GM21825 (cell line): Measurements from ENCODE around the gene CDH4.

Source experiments
- ATAC-seq: cut with Tn5 transposase; IDR thresholded peaks from one replicate; pipeline ENCODE4 v1.9.1; 2021; ENCODE audit warnings: mild to moderate bottlenecking, moderate library complexity; ENCODE audit not compliant: unreplicated experiment

CDH4 gene

DNA sequence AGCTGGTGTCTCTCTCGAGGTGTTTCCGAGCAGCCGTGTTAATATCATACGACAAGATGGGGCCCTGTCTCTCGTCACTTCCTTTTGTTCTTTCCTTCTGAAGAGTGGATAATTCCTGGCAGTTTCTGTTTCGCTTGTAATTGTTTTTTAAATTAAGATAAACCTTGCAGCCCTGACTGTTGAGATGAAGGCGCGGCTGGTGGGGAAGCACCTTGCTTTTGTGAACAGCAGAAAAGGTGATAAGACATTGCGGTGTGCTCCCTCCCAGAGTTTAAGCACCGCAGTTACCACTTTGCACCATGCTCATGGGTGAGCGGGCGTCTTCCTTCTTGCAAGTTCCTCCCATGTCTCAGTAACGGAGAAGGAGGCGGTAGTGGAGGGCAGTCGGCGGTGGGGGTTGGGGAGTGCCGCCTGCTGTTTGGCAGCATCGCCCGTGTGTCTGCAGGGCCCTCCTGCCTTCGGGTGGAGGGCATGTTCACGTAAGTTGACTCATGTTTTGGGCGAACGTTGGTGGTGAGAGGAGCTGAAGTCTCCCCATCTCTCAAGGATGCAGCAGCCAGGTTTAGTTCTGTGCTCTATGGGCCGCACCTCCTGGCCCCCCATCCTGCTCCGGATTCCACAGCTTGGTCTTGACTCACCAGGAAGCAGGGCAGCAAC lies 467.8 kb downstream of the CDH4 start:
- ATAC-seq, result no peak

DNA sequence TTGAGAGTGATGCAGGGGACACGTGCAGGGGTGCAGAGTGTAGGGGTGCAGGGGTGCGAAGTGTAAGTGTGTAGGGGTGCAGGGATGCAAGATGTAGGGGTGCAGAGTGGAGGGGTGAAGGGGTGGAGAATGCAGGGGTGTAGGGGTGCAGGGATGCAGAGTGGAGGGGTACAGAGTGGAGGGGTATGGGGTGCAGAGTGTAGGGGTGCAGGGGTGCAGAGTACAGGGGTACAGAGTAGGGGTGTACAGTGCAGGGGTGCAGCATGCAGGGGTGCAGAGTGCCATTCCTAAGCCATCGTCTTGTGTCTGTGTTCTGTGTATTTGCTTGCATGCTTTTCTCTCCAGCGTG lies 468.3 kb downstream of the CDH4 start:
- no peak for ATAC-seq

DNA sequence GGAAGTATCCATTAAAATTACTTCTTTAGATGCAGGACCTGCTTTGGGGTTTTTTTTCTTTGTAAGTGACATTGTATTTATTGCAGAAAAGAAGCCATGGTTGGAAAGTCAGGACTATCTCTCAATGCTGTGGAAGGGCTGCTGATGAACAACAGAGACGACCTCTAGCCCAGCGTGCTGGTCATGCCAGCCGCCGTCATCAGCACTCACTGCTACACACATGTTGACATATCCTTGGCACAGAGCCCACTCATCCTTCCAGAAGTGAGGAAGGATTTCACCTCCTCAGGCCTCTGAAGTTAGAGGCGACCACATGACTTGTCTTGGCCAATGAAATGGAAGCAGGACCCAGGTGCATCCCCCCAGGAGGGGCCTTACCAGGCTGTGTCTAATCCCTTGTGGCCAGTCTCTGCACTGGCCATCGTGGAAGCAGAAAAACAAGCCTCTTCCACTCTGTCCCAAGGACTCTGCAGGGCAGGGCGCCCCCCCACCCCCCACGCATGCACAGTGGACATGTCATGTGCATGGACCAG lies 470.2 kb downstream of the CDH4 start:
- no peak for ATAC-seq

DNA sequence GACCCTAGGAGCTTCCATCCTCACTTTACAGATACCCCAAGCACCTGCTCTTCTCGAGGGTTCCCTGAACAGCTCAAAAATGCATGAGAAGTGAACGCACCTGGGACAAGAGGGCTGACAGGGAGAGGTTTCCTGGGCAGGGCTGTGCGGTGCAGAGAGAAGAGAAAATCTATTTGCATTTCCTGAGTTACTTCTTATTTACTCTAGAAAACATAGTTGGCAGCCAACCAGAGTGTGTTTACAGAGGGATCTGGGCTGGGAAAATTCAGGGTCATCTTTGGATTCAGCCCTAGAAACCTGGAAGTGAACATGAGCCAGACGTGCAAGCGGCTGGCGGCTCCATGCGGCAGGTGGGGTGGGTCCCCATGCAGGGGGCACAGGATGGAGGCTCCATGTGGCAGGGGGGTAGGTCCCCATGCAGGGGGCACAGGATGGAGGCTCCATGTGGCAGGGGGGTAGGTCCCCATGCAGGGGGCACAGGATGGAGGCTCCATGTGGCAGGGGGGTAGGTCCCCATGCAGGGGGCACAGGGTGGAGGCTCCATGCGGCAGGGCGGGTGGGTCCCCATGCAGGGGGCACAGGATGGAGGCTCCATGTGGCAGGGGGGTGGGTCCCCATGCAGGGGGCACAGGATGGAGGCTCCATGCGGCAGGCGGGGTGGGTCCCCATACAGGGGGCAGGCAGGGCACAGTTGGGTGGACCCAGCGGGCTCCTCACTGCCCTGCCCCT lies 471.6 kb downstream of the CDH4 start:
- no peak for ATAC-seq

DNA sequence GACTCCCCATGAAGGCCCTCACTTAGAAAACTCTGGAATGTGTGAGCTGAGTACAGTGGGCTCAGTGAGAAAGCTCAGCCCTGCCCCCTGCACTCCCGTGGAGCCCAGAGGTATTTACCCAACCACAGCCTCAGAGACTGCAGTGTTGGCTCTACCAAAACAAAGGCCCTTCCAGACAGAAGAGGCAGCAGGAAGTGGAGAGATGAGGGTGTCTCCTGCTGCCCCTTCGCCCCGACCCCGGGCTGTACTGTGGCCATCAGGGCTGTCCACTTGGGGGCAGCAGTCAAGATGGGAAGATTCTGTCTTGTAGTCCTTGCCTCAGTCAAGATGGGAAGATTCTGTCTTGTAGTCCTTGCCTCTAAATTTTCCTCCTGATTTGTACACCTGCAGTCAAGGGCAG lies 472.3 kb downstream of the CDH4 start:
- ATAC-seq, result no peak

DNA sequence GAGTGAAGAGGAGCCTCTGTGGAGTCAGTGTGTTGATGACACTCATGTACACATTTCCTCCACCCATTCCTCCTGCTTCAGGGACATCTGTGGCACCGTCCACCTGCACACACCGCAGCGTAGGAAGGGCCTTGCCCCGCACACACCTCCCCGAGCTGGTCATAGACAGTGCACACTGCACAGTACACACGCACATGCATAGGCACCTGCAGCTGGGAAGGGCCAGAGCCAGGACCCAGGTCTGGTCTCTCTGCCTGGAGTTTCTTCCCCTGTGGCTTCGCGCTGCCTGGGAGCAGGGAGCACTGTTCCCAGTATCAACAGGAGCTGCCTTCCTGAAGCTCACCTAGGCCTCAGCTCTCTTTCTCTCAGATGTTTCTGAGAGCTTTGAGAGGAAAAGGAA lies 473.1 kb downstream of the CDH4 start:
- no peak for ATAC-seq

DNA sequence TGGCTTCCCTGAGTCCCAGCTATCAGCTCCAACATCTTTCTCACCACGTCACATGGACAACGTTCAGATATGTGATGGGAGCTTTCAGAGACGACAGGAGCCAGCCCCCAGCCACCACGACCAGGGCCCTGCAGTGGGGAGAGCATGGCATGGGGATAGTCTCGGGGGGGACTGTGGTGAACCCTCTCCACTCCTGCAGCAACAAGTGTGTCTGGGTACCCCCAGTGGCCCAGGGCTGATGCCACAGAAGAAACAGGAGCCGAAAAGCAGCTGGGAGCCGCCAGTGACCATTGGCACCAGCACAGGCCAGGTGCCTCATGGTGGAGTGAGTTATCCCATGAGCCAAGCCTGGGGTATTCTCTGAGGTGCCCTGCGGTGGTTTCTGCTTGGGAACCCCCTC lies 473.9 kb downstream of the CDH4 start:
- no peak for ATAC-seq

DNA sequence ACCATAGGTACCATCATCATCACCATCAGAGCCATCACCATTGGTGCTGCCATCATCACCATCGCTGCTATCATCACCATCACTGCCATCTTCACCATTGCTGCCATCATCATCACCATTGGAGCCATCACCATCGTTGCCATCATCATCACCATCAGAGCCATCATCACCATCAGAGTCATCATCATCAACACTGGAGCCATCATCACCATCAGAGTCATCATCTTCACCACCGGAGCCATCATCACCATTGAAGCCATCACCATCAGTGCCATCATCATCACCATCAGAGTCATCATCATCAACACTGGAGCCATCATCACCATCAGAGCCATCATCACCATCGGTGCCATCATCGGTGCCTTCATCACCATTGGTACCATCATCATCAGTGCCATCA lies 474.9 kb downstream of the CDH4 start:
- ATAC-seq, result no peak

DNA sequence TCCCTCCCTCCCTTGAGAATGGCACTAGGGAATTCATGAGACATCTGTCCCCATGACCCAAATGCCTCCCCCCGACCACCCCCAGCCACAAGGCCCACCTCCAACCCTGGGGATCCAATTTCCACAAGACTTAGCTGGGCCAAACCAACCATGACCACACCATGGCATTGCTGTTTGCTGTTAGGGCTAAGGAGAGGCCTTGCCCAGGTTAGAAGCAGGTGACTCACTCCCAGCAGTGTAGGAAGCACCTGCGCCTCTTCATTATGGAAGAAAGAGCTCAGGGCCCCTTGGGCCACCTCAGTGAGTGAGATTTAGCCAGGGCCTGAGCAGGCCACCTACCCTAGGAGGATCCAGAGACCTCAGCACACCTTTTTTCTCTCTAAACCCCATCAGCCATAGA lies 475.7 kb downstream of the CDH4 start:
- ATAC-seq, result no peak

DNA sequence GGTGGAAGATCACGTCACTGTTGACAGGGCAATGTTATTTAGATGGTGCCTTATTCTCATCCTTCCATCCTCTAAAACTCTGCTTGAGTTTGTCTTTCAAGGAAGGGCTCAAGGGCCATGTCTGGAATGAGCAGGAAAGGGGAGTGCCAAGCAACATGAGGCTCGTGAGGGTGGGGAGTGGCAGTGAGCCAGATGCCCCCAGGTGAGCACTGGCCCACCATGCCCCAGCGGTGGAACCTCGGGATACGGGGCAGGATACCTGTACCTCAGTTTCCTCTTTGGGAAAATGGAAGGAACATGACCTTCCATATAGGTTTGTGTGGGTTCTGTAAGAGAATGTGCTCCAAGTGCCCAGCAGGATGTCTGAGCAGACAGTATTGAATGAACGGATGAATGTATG lies 476.3 kb downstream of the CDH4 start:
- ATAC-seq, result no peak

DNA sequence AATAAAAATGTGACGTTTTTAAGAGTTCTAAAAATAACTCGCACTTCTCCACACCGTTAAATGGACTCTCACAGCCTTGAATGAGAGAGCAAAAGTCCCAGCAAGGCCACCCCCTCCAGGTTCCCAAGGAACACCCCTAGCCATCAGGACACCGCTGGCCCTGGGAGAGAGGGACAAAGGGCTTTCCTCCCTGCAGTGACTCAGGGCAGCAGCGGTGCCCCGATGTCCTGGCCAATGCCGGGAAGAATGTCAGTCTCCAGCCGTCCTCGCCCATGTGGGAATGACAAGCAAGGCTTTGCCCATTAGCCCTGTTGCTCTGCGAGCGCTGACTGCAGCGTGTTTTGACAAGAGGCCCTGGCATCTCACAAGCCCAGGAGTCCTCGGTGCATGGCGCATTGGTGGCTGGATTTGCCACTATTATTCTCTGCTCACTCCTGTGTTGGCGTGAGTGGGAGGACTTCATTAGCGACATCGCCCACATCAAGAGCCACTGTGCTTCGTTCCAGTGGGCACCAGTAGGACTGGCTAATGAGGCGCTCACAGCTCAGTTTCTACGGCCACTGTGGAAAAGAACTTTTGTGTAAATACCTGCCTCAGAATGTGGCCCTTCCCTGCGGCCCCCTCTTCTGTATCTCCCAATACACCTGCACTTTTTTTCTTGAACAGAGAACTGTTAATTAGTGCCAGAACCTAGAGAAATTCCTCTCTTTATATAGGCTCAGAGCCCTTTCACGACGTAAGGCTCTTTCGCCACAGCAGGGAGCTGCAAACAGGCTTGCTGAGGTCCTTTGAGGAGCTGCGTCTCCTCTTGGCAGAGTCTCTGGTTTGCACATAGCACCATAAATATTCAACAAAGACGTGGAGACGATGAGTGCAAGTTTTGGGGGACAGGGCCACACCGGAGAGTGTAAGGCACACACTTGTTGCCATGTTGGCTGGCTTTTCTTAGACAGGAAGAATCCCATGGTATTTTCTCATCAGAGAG lies 477.0 kb downstream of the CDH4 start:
- no peak for ATAC-seq

DNA sequence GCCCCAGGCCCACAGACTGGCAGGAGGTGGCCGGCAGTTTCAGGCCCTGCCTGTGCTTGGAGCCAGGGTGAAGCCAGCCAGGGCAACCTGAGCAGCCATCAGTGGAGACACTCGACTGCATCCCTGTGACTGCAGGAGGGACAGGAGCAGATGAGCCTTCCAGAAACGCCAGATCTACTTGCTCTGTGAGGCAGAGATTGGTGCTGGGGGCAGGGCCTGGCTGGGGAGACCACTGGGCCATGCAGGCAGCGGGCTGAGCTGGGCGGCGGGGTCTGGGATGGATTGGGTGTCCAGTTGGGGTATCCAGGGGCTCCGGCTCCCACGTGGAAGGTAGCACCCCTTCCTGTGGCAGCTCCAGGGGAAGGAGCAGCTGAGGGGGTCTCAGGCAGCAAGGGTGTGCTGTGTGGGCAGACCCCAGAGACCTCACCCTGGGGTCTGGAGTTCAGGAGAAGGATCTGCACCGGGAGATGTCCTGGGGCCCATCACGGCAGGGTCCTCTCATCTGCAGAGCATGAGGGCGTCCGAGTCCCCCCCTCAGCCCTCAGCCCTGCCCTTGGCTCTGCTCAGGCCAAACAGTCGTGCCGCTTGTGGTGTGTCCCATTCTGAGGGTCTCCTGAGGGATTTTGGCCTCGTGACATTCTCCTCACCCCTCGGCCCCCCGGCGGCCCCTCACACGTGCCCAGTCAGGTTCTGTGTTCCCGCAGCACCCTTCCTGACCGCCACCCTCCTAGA lies 478.7 kb downstream of the CDH4 start:
- ATAC-seq, result no peak

DNA sequence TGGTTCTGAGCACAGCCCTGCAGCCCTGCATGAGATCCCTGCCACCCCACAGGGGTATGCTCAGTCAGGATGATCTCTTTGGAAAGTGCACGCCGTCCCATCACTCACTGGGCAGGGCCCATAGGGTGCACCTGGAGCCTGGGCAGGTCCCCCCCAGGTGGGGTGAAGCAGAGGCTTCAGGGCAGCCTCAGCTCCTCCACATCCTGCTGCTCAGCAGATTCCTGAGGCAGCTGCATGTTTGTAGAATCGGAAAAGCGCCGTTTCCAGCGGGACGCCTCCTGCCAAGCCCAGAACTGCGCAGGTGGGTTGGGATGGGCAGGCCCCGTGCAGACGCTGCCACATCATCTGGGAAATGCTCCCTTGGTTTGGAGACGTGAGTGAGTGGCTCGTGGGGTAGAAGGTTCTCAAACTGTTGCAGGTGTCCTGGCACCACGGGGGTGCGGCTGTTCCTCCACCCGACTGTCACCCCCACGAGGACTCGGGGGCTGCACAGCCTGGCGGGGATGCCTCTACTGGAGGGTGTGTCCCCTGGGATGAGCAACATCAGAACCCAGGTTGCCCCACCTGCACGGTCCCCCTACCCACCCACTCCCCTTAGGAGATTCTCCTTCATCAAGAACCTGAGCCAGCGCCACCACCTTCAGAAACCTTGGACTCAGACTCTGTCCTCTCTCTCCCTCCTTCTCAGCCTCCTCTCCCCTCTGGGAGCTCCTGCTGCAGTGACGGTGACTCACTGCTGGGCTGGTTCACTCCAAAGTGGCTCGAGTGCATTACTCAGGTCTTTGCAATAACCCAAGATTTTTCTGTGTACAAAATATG lies 479.5 kb downstream of the CDH4 start:
- ATAC-seq, result no peak

DNA sequence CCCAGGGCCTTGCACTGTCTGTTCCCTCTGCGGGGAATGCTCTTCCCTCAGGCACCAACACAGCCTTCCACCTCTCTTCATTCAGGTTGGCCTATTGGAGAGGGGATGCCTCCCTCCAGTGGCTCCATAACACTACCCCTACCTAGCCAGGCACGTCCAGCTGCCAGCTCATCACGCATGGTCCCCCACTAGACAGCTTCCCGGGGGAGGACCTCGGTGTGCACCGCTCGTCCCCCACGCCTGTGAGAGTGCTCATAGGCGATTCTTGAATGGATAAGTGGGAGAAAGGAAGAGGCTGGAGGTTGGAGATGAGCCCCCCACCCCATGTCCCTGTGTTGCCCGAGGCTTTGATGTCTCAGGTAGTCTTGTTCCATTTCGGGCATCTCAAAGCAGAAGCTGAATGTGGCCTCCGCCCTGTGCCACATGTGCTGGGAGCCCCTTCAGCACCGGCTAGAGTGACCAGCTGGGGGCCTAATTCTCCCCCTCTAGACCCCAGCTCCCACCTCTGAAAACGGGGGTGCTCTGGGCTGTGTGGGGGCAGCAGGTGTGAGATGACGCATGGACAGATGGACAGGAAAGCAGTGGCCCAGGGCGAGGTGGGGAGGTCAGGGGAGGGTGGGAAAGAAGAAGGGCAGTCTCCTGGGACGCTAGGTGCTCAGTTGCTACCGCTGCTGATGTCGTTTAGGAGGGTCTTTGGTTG lies 480.6 kb downstream of the CDH4 start:
- ATAC-seq, result no peak

DNA sequence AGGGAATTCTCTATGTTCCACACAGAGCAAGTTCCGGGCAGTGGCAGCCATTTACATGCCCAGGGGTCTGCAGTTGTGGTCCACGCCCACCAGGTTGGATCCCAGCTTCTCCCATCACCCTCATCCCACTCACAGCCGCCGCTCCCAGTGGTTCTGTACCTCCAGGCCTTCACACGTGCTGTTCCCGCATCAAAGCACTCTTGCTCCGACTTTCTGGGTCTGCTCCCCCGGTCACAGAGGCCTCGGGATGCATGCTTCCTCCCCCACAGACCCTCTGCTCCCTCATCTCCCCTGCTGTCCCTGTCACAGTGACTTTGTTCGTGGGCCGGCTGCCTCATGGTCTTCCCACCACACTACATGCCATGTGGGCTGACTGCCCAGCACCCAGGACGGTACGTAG lies 481.2 kb downstream of the CDH4 start:
- no peak for ATAC-seq

DNA sequence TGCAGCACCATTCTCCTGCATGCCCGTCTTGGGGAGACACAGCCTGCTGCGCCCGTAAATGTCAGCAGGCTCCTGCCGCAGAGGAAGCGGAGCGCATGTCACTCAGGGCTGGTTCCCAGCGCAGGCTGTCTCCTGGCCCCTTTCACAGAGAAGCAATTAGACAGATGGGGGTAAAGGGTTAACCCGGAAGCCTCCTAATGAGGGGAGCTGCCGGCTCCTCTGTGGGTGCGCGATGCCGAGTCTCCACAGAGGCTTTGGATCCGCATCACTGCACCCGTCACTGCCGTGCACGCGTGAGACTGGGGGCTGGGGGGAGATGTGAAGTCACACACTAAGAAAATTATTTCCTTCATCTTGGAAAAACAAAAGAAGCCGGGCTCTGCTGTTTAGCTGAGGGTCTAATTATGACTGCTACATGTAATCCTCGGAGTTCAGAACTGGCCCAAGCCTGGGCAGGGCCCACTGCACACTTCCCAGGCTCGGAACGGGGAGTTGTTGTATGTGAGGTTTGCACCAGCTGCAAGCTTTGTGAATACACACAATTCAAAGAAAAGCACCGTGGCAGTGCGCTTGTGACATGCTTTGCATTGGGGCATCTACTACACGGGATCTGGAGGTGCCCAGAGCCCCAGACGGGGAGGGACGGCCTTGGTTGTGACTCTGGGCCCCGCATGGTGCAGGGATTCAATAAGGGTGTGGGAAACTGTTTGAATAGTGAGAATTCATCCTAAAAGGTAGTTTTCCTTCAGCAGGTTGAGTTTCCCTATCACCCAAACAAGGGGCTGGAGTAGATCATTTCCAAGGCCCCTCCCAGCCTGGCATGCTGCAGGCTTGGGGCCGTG lies 482.1 kb downstream of the CDH4 start:
- no peak for ATAC-seq

DNA sequence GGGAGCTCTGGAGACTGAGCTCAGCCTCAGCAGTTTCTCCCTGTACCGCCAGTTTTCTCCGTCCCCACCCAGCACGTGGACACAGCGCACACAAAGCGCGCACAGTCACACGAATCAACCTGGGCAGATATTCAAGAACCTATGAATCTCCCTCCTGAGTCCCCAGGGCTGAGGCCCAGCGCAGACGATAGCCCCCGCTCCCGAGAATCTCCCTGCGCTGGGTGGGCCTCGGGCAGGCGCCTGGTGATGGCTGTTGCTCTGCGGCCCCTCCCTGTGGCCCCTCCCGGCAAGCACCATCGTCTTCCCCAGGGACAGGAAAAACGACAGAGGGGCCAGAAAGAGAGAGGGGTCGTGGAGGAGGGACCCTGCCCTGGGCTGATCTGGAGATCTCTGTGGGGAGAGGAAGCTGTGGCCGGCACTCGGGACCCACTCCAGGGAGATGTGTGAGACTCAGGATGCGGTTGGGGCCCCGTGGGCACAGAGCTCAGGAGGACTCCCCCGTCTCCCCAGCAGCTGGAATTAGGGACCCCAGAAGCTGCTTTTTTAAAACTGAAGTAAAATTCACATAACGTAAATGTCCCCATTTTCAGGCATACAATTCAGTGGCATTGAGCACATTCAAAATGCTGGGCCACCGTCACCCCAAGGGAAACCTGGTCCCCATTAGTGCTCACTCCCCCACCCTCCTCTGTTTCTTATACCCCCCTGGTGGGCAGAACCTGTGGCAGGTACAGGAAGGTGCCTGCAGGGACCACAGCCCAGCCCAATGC lies 482.9 kb downstream of the CDH4 start:
- ATAC-seq, result no peak

DNA sequence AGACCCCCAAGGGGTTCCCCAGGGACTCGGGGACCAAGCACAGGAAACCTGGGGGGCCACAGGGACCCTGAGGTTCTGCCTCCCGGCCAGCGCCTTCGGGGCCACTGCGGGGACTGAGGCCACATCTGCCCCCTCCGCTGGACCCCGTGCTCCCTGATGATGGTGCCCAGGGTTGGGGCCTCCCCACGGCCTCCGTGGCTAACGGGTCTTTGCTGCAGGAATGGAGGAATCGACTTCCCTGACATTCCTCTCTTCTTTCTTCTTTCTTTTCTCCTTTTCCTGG lies 483.4 kb downstream of the CDH4 start:
- ATAC-seq, result no peak
